OCI-LY1 (cell line): ENCODE data around the gene C11orf24.

ENCODE experiments used
- H2AFZ ChIP-seq: fragments of 200-600 bp; sonication (generic), shearing (Covaris generic); 2 replicates; pipeline ENCODE4 v1.6.0; 2014; ENCODE audit warnings: antibody characterized with exemption, mild to moderate bottlenecking, low read length
- H3F3A ChIP-seq: fragments of 200-600 bp; sonication (generic), shearing (Covaris generic); 2 replicates; pipeline ENCODE4 v1.6.0; 2014; ENCODE audit warnings: mild to moderate bottlenecking, antibody characterized with exemption, low read length, moderate library complexity; ENCODE audit not compliant: insufficient read depth
- H3K27ac ChIP-seq: fragments of 200-600 bp; sonication (generic); 2 replicates; pipeline ENCODE4 v1.5.1; 2014; ENCODE audit warnings: low read length, mixed run types, mild to moderate bottlenecking, low read depth; ENCODE audit not compliant: poor library complexity, severe bottlenecking
- H3K27me3 ChIP-seq: fragments of 200-600 bp; sonication (generic); 2 replicates; pipeline ENCODE4 v1.6.0; 2014; ENCODE audit warnings: antibody characterized with exemption, mild to moderate bottlenecking, low read length, moderate library complexity; ENCODE audit not compliant: insufficient read depth
- H3K36me3 ChIP-seq: fragments of 200-600 bp; sonication (generic); 2 replicates; pipeline ENCODE4 v1.6.1; 2014; ENCODE audit warnings: mild to moderate bottlenecking, antibody characterized with exemption, low read length, moderate library complexity, mixed read lengths; ENCODE audit not compliant: insufficient read depth
- H3K4me1 ChIP-seq: fragments of 200-600 bp; sonication (generic); 2 replicates; pipeline ENCODE4 v1.5.1; 2014; ENCODE audit warnings: mild to moderate bottlenecking, low read length, moderate library complexity; ENCODE audit not compliant: insufficient read depth, severe bottlenecking
- H3K4me2 ChIP-seq: fragments of 200-600 bp; sonication (generic), shearing (Covaris generic); 2 replicates; pipeline ENCODE4 v1.6.1; 2014; ENCODE audit warnings: low read length
- H3K4me3 ChIP-seq: fragments of 200-600 bp; sonication (generic); 2 replicates; pipeline ENCODE4 v1.5.1; 2014; ENCODE audit warnings: low read length, low read depth, mild to moderate bottlenecking, mixed read lengths; ENCODE audit not compliant: poor library complexity, severe bottlenecking
- H3K79me2 ChIP-seq: fragments of 200-600 bp; shearing (Covaris generic); 2 replicates; pipeline ENCODE4 v1.6.1; 2016; ENCODE audit warnings: mixed run types, low read length, mixed read lengths; ENCODE audit not compliant: insufficient read depth
- H3K9ac ChIP-seq: fragments of 200-600 bp; sonication (generic), shearing (Covaris generic); 2 replicates; pipeline ENCODE4 v1.6.1; 2014; ENCODE audit warnings: mild to moderate bottlenecking, low read length, mixed read lengths
- H3K9me2 ChIP-seq: fragments of 200-600 bp; sonication (generic), shearing (Covaris generic); 2 replicates; pipeline ENCODE4 v1.6.1; 2014; ENCODE audit warnings: low read depth, mild to moderate bottlenecking, low read length, mixed read lengths
- H3K9me3 ChIP-seq: fragments of 200-600 bp; shearing (Covaris generic); 2 replicates; pipeline ENCODE4 v1.6.1; 2014; ENCODE audit warnings: low read length, mixed read lengths
- H4K20me1 ChIP-seq: fragments of 200-600 bp; sonication (generic), shearing (Covaris generic); 2 replicates; pipeline ENCODE4 v1.6.0; 2016; ENCODE audit warnings: mild to moderate bottlenecking, low read length; ENCODE audit not compliant: insufficient read depth
- CTCF ChIP-seq: fragments of 200-600 bp; sonication (generic), shearing (Covaris generic); IDR thresholded peaks from 2 replicates; pipeline ENCODE4 v1.5.1; 2017; ENCODE audit warnings: mild to moderate bottlenecking, antibody characterized with exemption, low read length, moderate library complexity, mixed read lengths
- EZH2 ChIP-seq: fragments of 200-600 bp; sonication (generic), shearing (Covaris generic); IDR thresholded peaks from 2 replicates; pipeline ENCODE4 v1.8.0; 2017; ENCODE audit warnings: borderline replicate concordance, mixed run types, mild to moderate bottlenecking, antibody characterized with exemption, low read length, moderate library complexity, mixed read lengths

The C11orf24 gene

GRCh38 chr11:68273026-68273738 lies 1.4 kb upstream of the C11orf24 start:
- peak overlapping the region; percentile 84 for H3K27ac ChIP-seq
- no peaks in the 10 kb centered on the region for H3K79me2 ChIP-seq
- H3K4me3 ChIP-seq = peak overlapping the region; percentile 92
- H3K36me3 ChIP-seq = peaks cover 5% of the 10 kb centered on the region; the same call in 1 of the 2 replicates
- no peaks in the 10 kb centered on the region for H3K9me3 ChIP-seq
- no peak for TF ChIP-seq CTCF
- TF ChIP-seq EZH2 = no peak
- peaks cover 3% of the 10 kb centered on the region; the same call in 1 of the 2 replicates for H3F3A ChIP-seq
- H4K20me1 ChIP-seq = no peaks in the 10 kb centered on the region
- H3K9ac ChIP-seq = peak overlapping the region; percentile 87
- peak overlapping the region; percentile 84 for H3K4me2 ChIP-seq
- no peaks in the 10 kb centered on the region for H3K9me2 ChIP-seq
- H3K27me3 ChIP-seq = no peaks in the 10 kb centered on the region
- H3K4me1 ChIP-seq = peaks cover 38% of the 10 kb centered on the region
- H2AFZ ChIP-seq = no peak overlapping the region

GRCh38 chr11:68271023-68271780 lies 571 bp downstream of the C11orf24 start:
- Histone ChIP-seq H3K79me2 (no peaks in the 10 kb centered on the region), H4K20me1 (no peaks in the 10 kb centered on the region), H3K9ac (peak overlapping the region; percentile 89), H3K27me3 (no peaks in the 10 kb centered on the region), H3K4me1 (peaks cover 56% of the 10 kb centered on the region), H3F3A (peaks cover 9% of the 10 kb centered on the region; the same call in 1 of the 2 replicates), H2AFZ (no peak overlapping the region), H3K36me3 (peaks cover 21% of the 10 kb centered on the region; the same call in 1 of the 2 replicates), H3K4me2 (peak overlapping the region; percentile 85), H3K9me3 (no peaks in the 10 kb centered on the region), H3K4me3 (peak overlapping the region; percentile 92), H3K9me2 (no peaks in the 10 kb centered on the region), H3K27ac (peak overlapping the region; percentile 62)
- TF ChIP-seq CTCF (peak; percentile 45), EZH2 (no peak)

- TF ChIP-seq EZH2 = no peak
- Histone ChIP-seq H2AFZ (no peak overlapping the region), H3K27ac (peak overlapping the region; percentile 62)
Measured at GRCh38 chr11:68270196-68271022, 1.4 kb downstream of the C11orf24 start.

More at GRCh38 chr11:68270196-68271022, 1.4 kb downstream of the C11orf24 start:
- no peaks in the 10 kb centered on the region for H3K27me3 ChIP-seq
- H3K4me1 ChIP-seq = peaks cover 64% of the 10 kb centered on the region
- no peaks in the 10 kb centered on the region for H3K9me2 ChIP-seq
- H3K9me3 ChIP-seq = no peaks in the 10 kb centered on the region
- peaks cover 29% of the 10 kb centered on the region for H3K36me3 ChIP-seq
- peak overlapping the region; percentile 85 for H3K4me2 ChIP-seq
- no peaks in the 10 kb centered on the region for H3K79me2 ChIP-seq
- peak overlapping the region; percentile 92 for H3K4me3 ChIP-seq
- H3F3A ChIP-seq = peaks cover 9% of the 10 kb centered on the region; the same call in 1 of the 2 replicates
- no peaks in the 10 kb centered on the region for H4K20me1 ChIP-seq
- H3K9ac ChIP-seq = peak overlapping the region; percentile 89
